BJ (cell line): Measurements from ENCODE around the gene BPI. TPM values are rescaled to one million over a fixed set of nuclear protein-coding genes. Genes with fewer than 3 reads are reported as not detected.
A peak's percentile ranks its signal among the peaks of the same experiment; 100 is the strongest.
"Not testable (repeated sequence)": the region's sequence is repeated elsewhere in the genome, so short reads cannot be mapped to it uniquely, and the experiment has no call there.

Experiments used
- CTCF ChIA-PET: fragments of 350-600 bp; formaldehyde crosslinking; extraction: SDS; loops from one replicate; lab custom pipeline; 2021; ENCODE audit warnings: antibody characterized with exemption, inconsistent platforms; lab: Yijun Ruan, JAX
- POLR2A ChIA-PET: fragments of 300-600 bp; sonication (Branson Sonifier 250); formaldehyde crosslinking; extraction: SDS; loops from one replicate; lab custom pipeline; 2021; ENCODE audit warnings: antibody characterized with exemption; lab: Charles Lee
- DNase-seq: peaks from one replicate; pipeline ENCODE4 v3.0.0-alpha.2; 2011; ENCODE audit warnings: low read depth
- H3K27me3 ChIP-seq: 2 replicates; pipeline ENCODE4 v1.6.0; 2011; ENCODE audit warnings: low read length; ENCODE audit not compliant: control insufficient read depth, insufficient read depth
- H3K36me3 ChIP-seq: 2 replicates; pipeline ENCODE4 v1.5.1; 2011; ENCODE audit warnings: low read length; ENCODE audit not compliant: control insufficient read depth, insufficient read depth
- H3K4me3 ChIP-seq: 2 replicates; pipeline ENCODE4 v1.5.1; 2011; ENCODE audit warnings: low read depth, mild to moderate bottlenecking, control low read depth, low read length
- CTCF ChIP-seq: IDR thresholded peaks from 2 replicates; pipeline ENCODE4 v1.5.1; 2011; ENCODE audit warnings: low read depth, mild to moderate bottlenecking, control low read depth, inconsistent platforms, low read length, moderate library complexity; ENCODE audit not compliant: insufficient read depth
- polyA plus RNA-seq: library from polyadenylated mRNA; depleted of rRNA; stranded (reverse); fragments of >200 nt; gene quantifications from 2 replicates; pipeline ENCODE4 v1.2.3, GENCODE V29; 2011

The BPI gene
- polyA plus RNA-seq, 1 experiment, result 1.1 TPM

GRCh38 chr20:38338849-38339520 lies 35.0 kb downstream of the BPI start:
- POLR2A ChIA-PET, result no interaction called here
- Histone ChIP-seq H3K36me3 (no peaks in the 10 kb centered on the region), H3K27me3 (peaks cover 11% of the 10 kb centered on the region), H3K4me3 (no peak overlapping the region)
- no peak for DNase-seq
- CTCF ChIA-PET, result interaction anchor here (1.0 to 3.9 kb wide), 5 partner anchors 15 to 73 kb away, joined by 3 to 16 read pairs (median 4); no protein-coding TSS in a partner anchor
- peak; percentile 34 for TF ChIP-seq CTCF

GRCh38 chr20:38339521-38339896 lies 35.6 kb downstream of the BPI start:
- H3K36me3 ChIP-seq, POLR2A ChIA-PET, H3K27me3 ChIP-seq, H3K4me3 ChIP-seq, DNase-seq: not testable (repeated sequence)
- CTCF ChIA-PET, result interaction anchor here (1.3 to 3.9 kb wide), 4 partner anchors 15 to 73 kb away, joined by 3 to 16 read pairs (median 4); no protein-coding TSS in a partner anchor

- Histone ChIP-seq H3K4me3 (no peak overlapping the region), H3K36me3 (no peaks in the 10 kb centered on the region), H3K27me3 (peaks cover 8% of the 10 kb centered on the region; the same call in 1 of the 2 replicates)
- no peak for DNase-seq
- POLR2A ChIA-PET, result no interaction called here
- CTCF ChIA-PET, result interaction anchor here (0.9 to 3.9 kb wide), 4 partner anchors 15 to 72 kb away, joined by 3 to 16 read pairs (median 4); no protein-coding TSS in a partner anchor
- TF ChIP-seq CTCF, result no peak
Measured at GRCh38 chr20:38339997-38340396, 36.0 kb downstream of the BPI start.

DNA sequence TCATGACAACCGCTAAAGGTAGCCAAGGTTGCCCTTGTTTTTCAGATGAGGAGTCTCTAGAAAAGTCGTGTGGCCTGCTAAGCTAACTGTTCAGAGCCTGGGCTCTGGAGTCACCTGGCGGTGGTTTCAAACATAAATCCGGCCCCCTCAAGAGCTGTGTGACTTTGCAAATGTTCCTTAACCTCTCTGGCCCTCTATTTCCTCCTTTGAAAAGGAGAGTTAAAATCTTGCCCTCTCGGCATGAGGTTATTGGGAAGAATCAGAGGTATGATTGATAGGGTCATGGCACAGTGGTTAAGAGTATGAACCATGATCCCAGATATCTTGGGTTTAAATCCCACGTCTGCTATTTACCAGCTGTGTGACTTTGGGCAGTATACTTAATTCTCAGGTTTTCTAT lies 36.7 kb downstream of the BPI start:
- H3K36me3 ChIP-seq, result no peaks in the 10 kb centered on the region
- no peak for DNase-seq
- ChIA-PET CTCF (interaction anchor here (0.9 to 3.9 kb wide), 4 partner anchors 15 to 776 kb away, joined by 3 to 16 read pairs (median 4); no protein-coding TSS in a partner anchor), POLR2A (no interaction called here)
- peaks cover 5% of the 10 kb centered on the region; the same call in 1 of the 2 replicates for H3K27me3 ChIP-seq
- no peak for TF ChIP-seq CTCF
- H3K4me3 ChIP-seq, result no peak overlapping the region

DNA sequence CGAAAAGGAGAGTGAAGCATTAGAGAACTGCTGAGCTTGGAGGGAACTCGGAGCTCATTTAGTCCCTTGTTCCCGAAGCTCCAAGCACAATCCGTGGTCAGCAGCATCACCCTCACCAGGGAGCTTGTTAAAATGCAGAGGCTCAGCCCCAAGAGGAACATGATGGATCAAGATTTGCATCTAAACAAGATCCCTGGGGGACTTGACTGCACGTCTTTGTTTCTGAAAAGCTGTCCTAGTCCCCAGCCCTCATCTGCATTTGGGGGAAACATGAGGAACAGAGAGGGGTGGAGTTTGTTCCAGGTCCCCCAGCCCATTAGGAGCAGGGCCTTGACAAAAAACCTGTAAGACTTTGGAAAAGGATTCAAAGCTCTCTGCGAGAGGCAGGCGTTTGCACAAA lies 38.3 kb downstream of the BPI start:
- H3K27me3 ChIP-seq, result peaks cover 2% of the 10 kb centered on the region; the same call in 1 of the 2 replicates
- POLR2A ChIA-PET, result no interaction called here
- CTCF ChIA-PET, result interaction anchor here (1.0 to 1.8 kb wide), 2 partner anchors 11 to 778 kb away, joined by 3 to 5 read pairs; no protein-coding TSS in a partner anchor
- TF ChIP-seq CTCF, result no peak
- no peak overlapping the region for H3K4me3 ChIP-seq
- no peak for DNase-seq
- no peaks in the 10 kb centered on the region for H3K36me3 ChIP-seq
